ENCODE results near the gene FAM76B.
"Not testable (repeated sequence)": the region's sequence is repeated elsewhere in the genome, so short reads cannot be mapped to it uniquely, and the experiment has no call there.

The FAM76B gene

GRCh38 chr11:95789506-95790122 lies at the start of gene FAM76B:
FAM76B (minus strand) TSS chr11:95789782; CDS start chr11:95789478, 304 bp downstream.
- Mint-ChIP-seq H3K27ac (peak within 1 kb of the TSS; percentile 100), H3K27me3 (no peaks in the 10 kb centered on the region), H3K9me3 (no peaks in the 10 kb centered on the region), H3K36me3 (peaks cover 14% of the 10 kb centered on the region), H3K4me1 (peaks cover 62% of the 10 kb centered on the region), H3K4me3 (peak within 1 kb of the TSS; percentile 100)

GRCh38 chr11:95835768-95836488 lies 46.3 kb upstream of the FAM76B start:
- no peak overlapping the region for H3K27ac Mint-ChIP-seq
- H3K9me3 Mint-ChIP-seq: no peaks in the 10 kb centered on the region
- H3K4me3 Mint-ChIP-seq: no peak overlapping the region
- peaks cover 10% of the 10 kb centered on the region for H3K36me3 Mint-ChIP-seq
- H3K27me3 Mint-ChIP-seq: no peaks in the 10 kb centered on the region
- peaks cover 4% of the 10 kb centered on the region for H3K4me1 Mint-ChIP-seq

GRCh38 chr11:95835351-95835750 lies 45.8 kb upstream of the FAM76B start:
- no peaks in the 10 kb centered on the region for H3K9me3 Mint-ChIP-seq
- H3K27ac Mint-ChIP-seq: no peak overlapping the region
- peaks cover 10% of the 10 kb centered on the region for H3K4me1 Mint-ChIP-seq
- no peaks in the 10 kb centered on the region for H3K27me3 Mint-ChIP-seq
- no peak overlapping the region for H3K4me3 Mint-ChIP-seq
- peaks cover 12% of the 10 kb centered on the region for H3K36me3 Mint-ChIP-seq

GRCh38 chr11:95833378-95833777 lies 43.8 kb upstream of the FAM76B start:
- peaks cover 15% of the 10 kb centered on the region for H3K4me1 Mint-ChIP-seq
- H3K9me3 Mint-ChIP-seq: no peaks in the 10 kb centered on the region
- H3K27me3 Mint-ChIP-seq: no peaks in the 10 kb centered on the region
- H3K4me3 Mint-ChIP-seq: no peak overlapping the region
- no peak overlapping the region for H3K27ac Mint-ChIP-seq
- peaks cover 17% of the 10 kb centered on the region for H3K36me3 Mint-ChIP-seq

GRCh38 chr11:95832763-95833162 lies 43.2 kb upstream of the FAM76B start:
- Mint-ChIP-seq H3K4me3 (no peak overlapping the region), H3K27me3 (no peaks in the 10 kb centered on the region), H3K4me1 (peaks cover 15% of the 10 kb centered on the region), H3K36me3 (peaks cover 17% of the 10 kb centered on the region), H3K9me3 (no peaks in the 10 kb centered on the region), H3K27ac (peak overlapping the region; percentile 1)

GRCh38 chr11:95831198-95831883 lies 41.8 kb upstream of the FAM76B start:
- H3K27me3 Mint-ChIP-seq: no peaks in the 10 kb centered on the region
- no peak overlapping the region for H3K4me3 Mint-ChIP-seq
- H3K4me1 Mint-ChIP-seq: peaks cover 15% of the 10 kb centered on the region
- no peaks in the 10 kb centered on the region for H3K9me3 Mint-ChIP-seq
- H3K27ac Mint-ChIP-seq: no peak overlapping the region
- peaks cover 15% of the 10 kb centered on the region for H3K36me3 Mint-ChIP-seq

GRCh38 chr11:95829580-95830259 lies 40.1 kb upstream of the FAM76B start:
- Mint-ChIP-seq H3K36me3 (peaks cover 19% of the 10 kb centered on the region), H3K9me3 (no peaks in the 10 kb centered on the region), H3K27me3 (no peaks in the 10 kb centered on the region), H3K27ac (peak overlapping the region; percentile 46), H3K4me1 (peaks cover 15% of the 10 kb centered on the region), H3K4me3 (no peak overlapping the region)

- Mint-ChIP-seq H3K27ac (no peak overlapping the region), H3K27me3 (no peaks in the 10 kb centered on the region), H3K36me3 (peaks cover 16% of the 10 kb centered on the region), H3K9me3 (no peaks in the 10 kb centered on the region), H3K4me1 (peaks cover 15% of the 10 kb centered on the region), H3K4me3 (no peak overlapping the region)
Observed at GRCh38 chr11:95827696-95828095, 38.1 kb upstream of the FAM76B start.

- Mint-ChIP-seq H3K27me3 (no peaks in the 10 kb centered on the region), H3K9me3 (no peaks in the 10 kb centered on the region), H3K4me3 (no peak overlapping the region), H3K27ac (peak overlapping the region; percentile 25), H3K36me3 (peaks cover 17% of the 10 kb centered on the region), H3K4me1 (peaks cover 3% of the 10 kb centered on the region)
Observed at GRCh38 chr11:95821640-95822039, 32.1 kb upstream of the FAM76B start.

GRCh38 chr11:95816037-95816436 lies 26.5 kb upstream of the FAM76B start:
- Mint-ChIP-seq H3K4me3 (no peak overlapping the region), H3K27ac (no peak overlapping the region), H3K27me3 (no peaks in the 10 kb centered on the region), H3K4me1 (peaks cover 4% of the 10 kb centered on the region), H3K9me3 (no peaks in the 10 kb centered on the region), H3K36me3 (peaks cover 12% of the 10 kb centered on the region)

GRCh38 chr11:95811052-95811451 lies 21.5 kb upstream of the FAM76B start:
- not testable (repeated sequence) for H3K9me3 Mint-ChIP-seq, H3K4me3 Mint-ChIP-seq, H3K27ac Mint-ChIP-seq, H3K4me1 Mint-ChIP-seq, H3K27me3 Mint-ChIP-seq
- peaks cover 10% of the 10 kb centered on the region for H3K36me3 Mint-ChIP-seq

GRCh38 chr11:95806464-95806863 lies 16.9 kb upstream of the FAM76B start:
- not testable (repeated sequence) for H3K4me3 Mint-ChIP-seq, H3K27ac Mint-ChIP-seq, H3K4me1 Mint-ChIP-seq, H3K9me3 Mint-ChIP-seq, H3K27me3 Mint-ChIP-seq
- H3K36me3 Mint-ChIP-seq: peaks cover 14% of the 10 kb centered on the region

GRCh38 chr11:95805869-95806268 lies 16.3 kb upstream of the FAM76B start:
- H3K27ac Mint-ChIP-seq: no peak overlapping the region
- no peaks in the 10 kb centered on the region for H3K9me3 Mint-ChIP-seq
- H3K4me1 Mint-ChIP-seq: no peaks in the 10 kb centered on the region
- H3K4me3 Mint-ChIP-seq: no peak overlapping the region
- H3K27me3 Mint-ChIP-seq: no peaks in the 10 kb centered on the region
- peaks cover 15% of the 10 kb centered on the region for H3K36me3 Mint-ChIP-seq

GRCh38 chr11:95803973-95804372 lies 14.4 kb upstream of the FAM76B start:
- Mint-ChIP-seq H3K27ac (no peak overlapping the region), H3K4me1 (peaks cover 7% of the 10 kb centered on the region), H3K27me3 (no peaks in the 10 kb centered on the region), H3K4me3 (no peak overlapping the region), H3K36me3 (peaks cover 23% of the 10 kb centered on the region), H3K9me3 (no peaks in the 10 kb centered on the region)

GRCh38 chr11:95802806-95803205 lies 13.2 kb upstream of the FAM76B start:
- H3K4me3 Mint-ChIP-seq: no peak overlapping the region

GRCh38 chr11:95800438-95800837 lies 10.9 kb upstream of the FAM76B start:
- no peaks in the 10 kb centered on the region for H3K9me3 Mint-ChIP-seq
- H3K27ac Mint-ChIP-seq: no peak overlapping the region
- H3K27me3 Mint-ChIP-seq: no peaks in the 10 kb centered on the region
- H3K4me1 Mint-ChIP-seq: peaks cover 18% of the 10 kb centered on the region
- peaks cover 24% of the 10 kb centered on the region for H3K36me3 Mint-ChIP-seq
- no peak overlapping the region for H3K4me3 Mint-ChIP-seq

More at GRCh38 chr11:95802806-95803205, 13.2 kb upstream of the FAM76B start:
- no peaks in the 10 kb centered on the region for H3K27me3 Mint-ChIP-seq
- H3K9me3 Mint-ChIP-seq: no peaks in the 10 kb centered on the region
- peaks cover 23% of the 10 kb centered on the region for H3K36me3 Mint-ChIP-seq
- peaks cover 7% of the 10 kb centered on the region for H3K4me1 Mint-ChIP-seq
- H3K27ac Mint-ChIP-seq: no peak overlapping the region

Measured in activated naive CD4-positive, alpha-beta T cell treated with anti-CD3 and anti-CD28 coated beads, Interleukin-2, amount 50 U/mL, for 24 hours (primary cell).